Kidney epithelial cell (primary cell): ENCODE data around the gene ICAM2. TPM values are rescaled to one million over a fixed set of nuclear protein-coding genes. Genes with fewer than 3 reads are reported as not detected.

Experiments
- DNase-seq: peaks from one replicate; pipeline ENCODE4 v3.0.0-alpha.2; 2010; ENCODE audit warnings: low read depth
- H3K27me3 ChIP-seq: 2 replicates; pipeline ENCODE4 v1.6.0; 2011; ENCODE audit warnings: low read length; ENCODE audit not compliant: control insufficient read depth, insufficient read depth
- H3K36me3 ChIP-seq: 2 replicates; pipeline ENCODE4 v1.5.1; 2011; ENCODE audit warnings: low read length; ENCODE audit not compliant: control insufficient read depth, insufficient read depth
- H3K4me3 ChIP-seq: 2 replicates; pipeline ENCODE4 v1.5.1; 2011; ENCODE audit warnings: low read depth, mild to moderate bottlenecking, control low read depth, low read length
- total RNA-seq: library from RNA; depleted of rRNA; stranded (reverse); fragments of >200 nt; gene quantifications from 2 replicates; pipeline ENCODE4 v1.2.3, GENCODE V29; 2015
- TF ChIP-seq, protein P1 (sequence below): IDR thresholded peaks from 2 replicates; pipeline ENCODE4 v1.5.1; 2011; ENCODE audit warnings: mild to moderate bottlenecking, moderate library complexity, low read length, control low read depth, inconsistent platforms; ENCODE audit not compliant: insufficient read depth, poor library complexity, severe bottlenecking

Gene ICAM2
- total RNA-seq, 1 donor from 2014 or later: 11.5 TPM

DNA sequence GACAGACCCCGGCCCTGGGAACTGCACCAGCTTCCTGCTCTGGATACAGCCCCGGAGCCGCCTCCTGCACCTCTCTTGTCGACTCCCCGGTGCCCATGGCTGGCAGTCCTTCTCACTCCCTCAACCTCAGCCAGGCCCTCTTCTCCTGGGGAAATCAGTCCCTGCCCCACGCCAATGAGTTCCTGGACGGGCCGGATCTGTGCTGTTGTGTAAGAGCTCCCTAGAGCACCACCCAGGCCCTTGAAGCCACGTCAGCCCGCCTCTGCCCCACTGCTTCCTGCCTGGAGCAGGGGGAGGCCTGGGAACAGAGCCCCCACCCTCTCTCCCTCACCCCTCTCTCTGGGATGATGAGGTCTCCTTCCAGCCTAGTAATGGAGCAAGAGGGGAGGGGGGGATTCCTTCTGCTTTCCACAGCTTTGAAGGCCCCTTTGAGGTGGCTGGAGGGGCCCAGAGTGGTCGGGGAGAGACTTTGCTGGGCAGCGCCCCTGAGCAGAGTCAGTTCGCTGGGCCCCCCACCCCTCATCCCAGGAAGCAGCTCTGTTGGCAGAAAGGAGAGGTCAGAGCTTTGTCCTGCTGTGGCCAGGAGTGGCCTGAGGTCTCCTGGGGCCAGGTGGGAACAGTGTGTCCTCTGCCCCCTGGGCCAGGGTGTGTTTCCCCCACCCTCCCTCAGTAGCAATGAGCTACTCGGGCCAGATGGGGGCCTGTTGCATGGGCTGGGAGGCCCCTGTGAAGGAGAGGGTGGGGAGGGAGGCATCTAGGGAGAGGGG is 18.5 kb downstream of the ICAM2 start:
- TF ChIP-seq, protein P1, sequence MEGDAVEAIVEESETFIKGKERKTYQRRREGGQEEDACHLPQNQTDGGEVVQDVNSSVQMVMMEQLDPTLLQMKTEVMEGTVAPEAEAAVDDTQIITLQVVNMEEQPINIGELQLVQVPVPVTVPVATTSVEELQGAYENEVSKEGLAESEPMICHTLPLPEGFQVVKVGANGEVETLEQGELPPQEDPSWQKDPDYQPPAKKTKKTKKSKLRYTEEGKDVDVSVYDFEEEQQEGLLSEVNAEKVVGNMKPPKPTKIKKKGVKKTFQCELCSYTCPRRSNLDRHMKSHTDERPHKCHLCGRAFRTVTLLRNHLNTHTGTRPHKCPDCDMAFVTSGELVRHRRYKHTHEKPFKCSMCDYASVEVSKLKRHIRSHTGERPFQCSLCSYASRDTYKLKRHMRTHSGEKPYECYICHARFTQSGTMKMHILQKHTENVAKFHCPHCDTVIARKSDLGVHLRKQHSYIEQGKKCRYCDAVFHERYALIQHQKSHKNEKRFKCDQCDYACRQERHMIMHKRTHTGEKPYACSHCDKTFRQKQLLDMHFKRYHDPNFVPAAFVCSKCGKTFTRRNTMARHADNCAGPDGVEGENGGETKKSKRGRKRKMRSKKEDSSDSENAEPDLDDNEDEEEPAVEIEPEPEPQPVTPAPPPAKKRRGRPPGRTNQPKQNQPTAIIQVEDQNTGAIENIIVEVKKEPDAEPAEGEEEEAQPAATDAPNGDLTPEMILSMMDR: no peak
- DNase-seq: no peak
- H3K36me3 ChIP-seq: no peaks in the 10 kb centered on the region
- no peak overlapping the region for H3K4me3 ChIP-seq
- peaks cover 24% of the 10 kb centered on the region for H3K27me3 ChIP-seq

DNA sequence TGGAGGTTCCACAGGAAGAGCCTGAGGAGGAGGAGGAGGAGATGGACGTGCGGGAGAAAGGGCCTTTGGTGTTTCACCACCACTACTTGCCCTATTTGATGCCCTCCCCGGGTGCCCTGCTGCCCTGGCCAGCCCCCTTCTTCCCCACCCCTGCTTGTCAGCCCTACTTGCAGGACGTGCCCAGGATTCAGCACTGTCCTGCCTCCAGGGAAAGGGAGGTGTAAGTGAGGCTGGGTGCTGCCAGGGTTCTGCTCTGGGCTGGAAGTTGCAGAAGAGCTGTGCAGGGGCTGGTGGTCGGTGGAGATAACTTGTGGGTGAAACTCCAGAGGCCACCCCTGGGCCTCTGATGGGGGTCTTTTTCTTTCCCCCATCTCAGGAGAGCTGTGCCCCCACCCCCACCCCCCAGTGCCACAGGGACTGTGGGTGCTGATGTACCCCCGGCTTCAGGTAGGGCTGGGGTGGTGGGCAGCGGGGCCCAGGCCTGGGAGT is 19.3 kb downstream of the ICAM2 start:
- DNase-seq: no peak

DNA sequence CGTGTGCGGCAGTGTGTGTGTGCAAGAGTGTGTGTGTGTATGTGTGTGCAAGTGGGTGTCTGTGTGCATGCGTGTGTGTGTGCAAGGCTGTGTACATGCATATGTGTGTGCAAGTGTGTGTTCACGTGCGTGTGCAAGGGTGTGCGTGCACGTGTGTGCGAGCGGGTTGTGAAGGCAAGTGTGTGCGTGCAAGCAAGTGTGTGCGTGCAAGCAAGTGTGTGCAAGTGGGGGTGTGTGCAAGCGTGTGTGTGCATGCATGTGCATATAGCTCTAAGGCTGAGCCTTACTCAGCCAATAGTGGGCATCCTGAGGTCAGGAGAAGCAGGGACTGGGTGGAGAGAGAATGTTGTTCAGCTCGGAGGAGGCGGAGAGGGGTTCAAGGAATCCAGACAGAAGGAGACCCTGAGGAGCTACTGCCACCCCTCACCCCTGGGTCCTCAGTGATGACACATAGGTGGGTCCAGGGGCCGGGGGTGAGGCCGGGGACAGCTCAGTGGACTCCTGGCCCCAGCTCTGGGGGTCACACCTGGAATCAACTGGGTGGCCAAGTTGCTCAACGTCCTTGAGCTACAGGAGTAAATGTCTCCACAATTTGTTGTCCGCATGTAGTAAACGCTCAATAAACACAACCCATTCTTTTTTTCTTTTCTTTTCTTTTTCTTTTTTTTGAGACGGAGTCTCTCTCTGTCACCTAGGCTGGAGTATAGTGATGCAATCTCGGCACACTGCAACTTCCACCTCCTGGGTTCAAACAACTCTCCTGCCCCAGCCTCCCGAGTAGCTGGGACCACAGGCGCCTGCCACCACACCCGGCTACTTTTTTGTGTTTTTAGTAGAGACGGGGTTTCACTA is 20.5 kb downstream of the ICAM2 start:
- TF ChIP-seq, protein P1: no peak
- H3K27me3 ChIP-seq: peaks cover 25% of the 10 kb centered on the region
- no peak overlapping the region for H3K4me3 ChIP-seq
- H3K36me3 ChIP-seq: no peaks in the 10 kb centered on the region
- no peak for DNase-seq

More for the DNA sequence above, 19.3 kb downstream of the ICAM2 start:
- TF ChIP-seq, protein P1: no peak
- H3K36me3 ChIP-seq: no peaks in the 10 kb centered on the region
- no peak overlapping the region for H3K4me3 ChIP-seq
- peaks cover 22% of the 10 kb centered on the region for H3K27me3 ChIP-seq

DNA sequence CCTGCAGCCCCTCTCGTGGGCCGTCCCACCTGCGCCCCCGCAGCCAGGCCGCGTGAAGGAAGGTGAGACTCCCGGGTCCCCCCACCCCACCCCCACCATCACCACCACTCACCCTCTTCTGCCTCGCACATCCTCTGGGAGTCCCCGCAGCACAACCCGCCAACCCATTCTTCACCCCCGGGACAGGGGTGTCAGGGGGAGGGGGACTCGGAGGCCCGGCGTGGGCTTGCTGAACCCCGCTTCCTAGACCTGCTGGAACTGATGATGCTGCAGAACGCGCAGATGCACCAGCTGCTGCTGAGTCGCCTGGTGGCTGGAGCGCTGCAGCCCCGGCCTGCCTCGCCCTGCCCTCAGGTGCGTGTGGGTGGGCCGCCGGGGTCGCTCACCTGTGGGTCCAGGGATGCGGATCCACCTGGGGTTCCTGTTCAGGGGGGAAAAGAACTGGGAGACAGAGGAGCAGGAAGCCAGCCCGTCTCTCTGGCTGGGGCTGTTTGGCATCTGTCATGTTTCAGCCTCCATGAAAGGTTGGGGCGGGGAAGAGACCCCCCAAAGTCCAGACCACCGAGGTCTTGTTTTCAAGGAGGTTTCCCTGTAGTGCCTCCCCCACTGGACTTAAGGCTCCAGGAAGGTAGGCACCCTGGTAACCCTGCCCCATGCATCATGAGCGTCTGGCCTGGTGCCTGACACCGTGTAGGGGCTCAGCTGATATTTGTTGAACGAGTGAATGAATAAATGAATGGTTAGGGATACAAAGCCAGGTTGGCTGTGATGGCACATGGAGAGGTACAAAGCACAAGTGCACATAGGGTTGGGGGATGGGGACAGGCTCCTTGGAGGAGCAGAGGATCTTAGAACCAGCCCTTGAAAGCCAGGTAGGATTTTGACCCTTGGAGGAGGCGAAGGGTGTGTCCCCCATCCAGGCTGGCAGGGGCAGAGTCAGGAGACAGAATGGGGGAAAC is 21.4 kb downstream of the ICAM2 start:
- H3K4me3 ChIP-seq: peak overlapping the region; percentile 64
- peaks cover 25% of the 10 kb centered on the region for H3K27me3 ChIP-seq
- TF ChIP-seq, protein P1: no peak
- no peaks in the 10 kb centered on the region for H3K36me3 ChIP-seq
- DNase-seq: no peak

DNA sequence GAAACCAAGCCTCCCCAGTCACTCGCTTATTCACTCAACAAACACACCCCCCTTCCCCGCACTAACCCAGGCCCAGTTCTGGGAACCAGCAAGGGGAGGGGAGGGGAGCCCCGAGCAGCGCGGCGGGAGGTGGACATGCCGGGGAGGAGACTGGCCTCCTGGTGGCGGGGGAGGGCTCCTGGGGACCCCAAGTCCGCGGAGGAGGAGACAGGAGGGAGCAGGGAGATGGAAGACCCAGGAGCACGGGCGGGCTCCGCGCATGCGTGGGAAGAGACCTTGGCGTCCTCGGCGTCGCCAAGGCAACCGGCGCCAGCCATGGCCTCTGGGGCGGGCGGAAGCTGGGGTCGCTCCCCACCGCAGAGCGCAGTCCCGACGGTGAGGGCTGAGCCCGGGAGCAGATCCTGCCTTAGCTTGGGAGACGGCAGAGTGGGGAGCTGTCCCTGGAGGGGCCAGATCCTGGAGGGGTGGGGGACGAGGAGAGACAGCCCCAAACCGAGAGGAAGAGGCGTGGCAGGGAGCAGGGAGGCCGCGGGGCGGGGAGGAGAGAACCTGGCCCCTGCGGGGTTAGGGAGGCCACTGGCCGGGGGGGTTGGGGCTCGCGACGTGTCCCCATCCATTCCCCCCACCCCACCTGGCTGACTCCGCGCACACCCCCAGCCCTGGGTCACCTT is 22.2 kb downstream of the ICAM2 start, which contains the start of gene PRR29:
PRR29 (plus strand) TSS at position 302 of the 671 bp plus-strand sequence; CDS start at position 316, 14 bp downstream.
- Histone ChIP-seq H3K4me3 (peak within 1 kb of the TSS; percentile 64), H3K27me3 (peaks cover 32% of the 10 kb centered on the region), H3K36me3 (no peaks in the 10 kb centered on the region)
- TF ChIP-seq, protein P1: no peak
- no peak for DNase-seq
